MM.1S (cell line): Measurements from ENCODE around the gene OR10Z1.

Experiments
- DNase-seq: peaks from one replicate; pipeline ENCODE4 v3.0.0-alpha.2; 2015
- H2AFZ ChIP-seq: fragments of 300-600 bp; sonication (generic); 2 replicates; pipeline ENCODE4 v1.6.0; 2016; ENCODE audit warnings: antibody characterized with exemption, low read length
- H3F3A ChIP-seq: fragments of 300-600 bp; sonication (generic); 2 replicates; pipeline ENCODE4 v1.6.1; 2016; ENCODE audit warnings: mild to moderate bottlenecking, antibody characterized with exemption, low read length, moderate library complexity, mixed read lengths; ENCODE audit not compliant: insufficient read depth
- H3K27ac ChIP-seq: fragments of 300-600 bp; sonication (generic); 2 replicates; pipeline ENCODE4 v1.5.1; 2016; ENCODE audit warnings: mild to moderate bottlenecking, low read length
- H3K27me3 ChIP-seq: fragments of 300-600 bp; sonication (generic); replicated peaks from 2 replicates; pipeline ENCODE4 v1.6.0; 2016; ENCODE audit warnings: low read length; ENCODE audit not compliant: insufficient read depth
- H3K36me3 ChIP-seq: fragments of 300-600 bp; sonication (generic); replicated peaks from 2 replicates; pipeline ENCODE4 v1.6.1; 2016; ENCODE audit warnings: mild to moderate bottlenecking, low read length, mixed read lengths; ENCODE audit not compliant: insufficient read depth
- H3K4me1 ChIP-seq: fragments of 300-600 bp; sonication (generic); 2 replicates; pipeline ENCODE4 v1.6.1; 2016; ENCODE audit warnings: low read length, mixed read lengths
- H3K4me2 ChIP-seq: fragments of 300-600 bp; sonication (generic); 2 replicates; pipeline ENCODE4 v1.6.0; 2016; ENCODE audit warnings: low read depth, low read length
- H3K4me3 ChIP-seq: fragments of 300-600 bp; sonication (generic); 2 replicates; pipeline ENCODE4 v1.5.1; 2016; ENCODE audit warnings: low read length, mixed read lengths
- H3K79me2 ChIP-seq: fragments of 300-600 bp; sonication (generic); 2 replicates; pipeline ENCODE4 v1.6.1; 2016; ENCODE audit warnings: mixed run types, low read length, mixed read lengths
- H3K9ac ChIP-seq: fragments of 300-600 bp; sonication (generic); 2 replicates; pipeline ENCODE4 v1.6.1; 2016; ENCODE audit warnings: low read length, mixed read lengths
- H3K9me2 ChIP-seq: fragments of 300-600 bp; sonication (generic); replicated peaks from 2 replicates; pipeline ENCODE4 v1.6.1; 2016; ENCODE audit warnings: mild to moderate bottlenecking, low read length, mixed read lengths; ENCODE audit not compliant: insufficient read depth
- H3K9me3 ChIP-seq: fragments of 300-600 bp; sonication (generic); replicated peaks from 2 replicates; pipeline ENCODE4 v1.6.1; 2016; ENCODE audit warnings: mild to moderate bottlenecking, low read length, mixed read lengths; ENCODE audit not compliant: insufficient read depth
- H4K20me1 ChIP-seq: fragments of 300-600 bp; sonication (generic); 2 replicates; pipeline ENCODE4 v1.6.1; 2016; ENCODE audit warnings: mild to moderate bottlenecking, low read length, moderate library complexity, mixed read lengths; ENCODE audit not compliant: insufficient read depth
- EZH2 ChIP-seq: fragments of 300-600 bp; sonication (generic); optimal IDR thresholded peaks from 2 replicates; pipeline ENCODE3; 2017; ENCODE audit warnings: low read depth, mild to moderate bottlenecking, antibody characterized with exemption, low read length, mixed read lengths
- EZH2phosphoT487 ChIP-seq: fragments of 300-600 bp; sonication (generic); IDR thresholded peaks from 2 replicates; pipeline ENCODE4 v1.6.1; 2018; ENCODE audit warnings: antibody characterized with exemption, low read length
- TF ChIP-seq, protein P1 (sequence below): fragments of 300-600 bp; sonication (generic); IDR thresholded peaks from 2 replicates; pipeline ENCODE4 v1.5.1; 2016; ENCODE audit warnings: antibody characterized with exemption, low read length, mixed read lengths

Gene OR10Z1

DNA sequence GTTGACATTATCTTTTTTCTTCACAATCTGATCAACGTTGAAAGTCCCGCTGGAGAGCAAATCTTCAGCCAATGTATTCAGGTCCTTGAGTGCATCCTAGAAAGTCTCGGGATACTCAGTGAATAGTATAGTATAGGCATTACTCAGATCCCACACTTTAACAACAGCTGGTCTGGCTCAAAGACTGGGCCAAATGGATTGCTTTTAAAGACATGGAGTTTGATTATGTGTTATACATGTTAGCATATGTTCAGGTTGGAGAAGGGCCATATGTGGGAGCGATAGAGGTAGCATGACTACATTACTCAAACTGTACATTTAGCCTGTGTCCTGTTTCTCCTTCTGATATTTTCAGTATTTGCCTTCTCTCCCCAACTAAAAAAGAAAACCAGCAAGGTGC lies 33.1 kb downstream of the OR10Z1 start:
- Histone ChIP-seq H3K9me3 (no peaks in the 10 kb centered on the region), H4K20me1 (no peaks in the 10 kb centered on the region), H3K9ac (no peak overlapping the region), H3K9me2 (no peaks in the 10 kb centered on the region), H3K27ac (no peak overlapping the region), H3K4me2 (no peak overlapping the region), H3K4me1 (no peaks in the 10 kb centered on the region), H3K79me2 (no peaks in the 10 kb centered on the region), H3K36me3 (no peaks in the 10 kb centered on the region), H3F3A (no peaks in the 10 kb centered on the region), H3K4me3 (no peak overlapping the region), H3K27me3 (no peaks in the 10 kb centered on the region), H2AFZ (no peak overlapping the region)
- DNase-seq, result no peak
- TF ChIP-seq EZH2phosphoT487 (no peak), EZH2 (no peak)
- TF ChIP-seq, protein P1, sequence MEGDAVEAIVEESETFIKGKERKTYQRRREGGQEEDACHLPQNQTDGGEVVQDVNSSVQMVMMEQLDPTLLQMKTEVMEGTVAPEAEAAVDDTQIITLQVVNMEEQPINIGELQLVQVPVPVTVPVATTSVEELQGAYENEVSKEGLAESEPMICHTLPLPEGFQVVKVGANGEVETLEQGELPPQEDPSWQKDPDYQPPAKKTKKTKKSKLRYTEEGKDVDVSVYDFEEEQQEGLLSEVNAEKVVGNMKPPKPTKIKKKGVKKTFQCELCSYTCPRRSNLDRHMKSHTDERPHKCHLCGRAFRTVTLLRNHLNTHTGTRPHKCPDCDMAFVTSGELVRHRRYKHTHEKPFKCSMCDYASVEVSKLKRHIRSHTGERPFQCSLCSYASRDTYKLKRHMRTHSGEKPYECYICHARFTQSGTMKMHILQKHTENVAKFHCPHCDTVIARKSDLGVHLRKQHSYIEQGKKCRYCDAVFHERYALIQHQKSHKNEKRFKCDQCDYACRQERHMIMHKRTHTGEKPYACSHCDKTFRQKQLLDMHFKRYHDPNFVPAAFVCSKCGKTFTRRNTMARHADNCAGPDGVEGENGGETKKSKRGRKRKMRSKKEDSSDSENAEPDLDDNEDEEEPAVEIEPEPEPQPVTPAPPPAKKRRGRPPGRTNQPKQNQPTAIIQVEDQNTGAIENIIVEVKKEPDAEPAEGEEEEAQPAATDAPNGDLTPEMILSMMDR, result no peak

DNA sequence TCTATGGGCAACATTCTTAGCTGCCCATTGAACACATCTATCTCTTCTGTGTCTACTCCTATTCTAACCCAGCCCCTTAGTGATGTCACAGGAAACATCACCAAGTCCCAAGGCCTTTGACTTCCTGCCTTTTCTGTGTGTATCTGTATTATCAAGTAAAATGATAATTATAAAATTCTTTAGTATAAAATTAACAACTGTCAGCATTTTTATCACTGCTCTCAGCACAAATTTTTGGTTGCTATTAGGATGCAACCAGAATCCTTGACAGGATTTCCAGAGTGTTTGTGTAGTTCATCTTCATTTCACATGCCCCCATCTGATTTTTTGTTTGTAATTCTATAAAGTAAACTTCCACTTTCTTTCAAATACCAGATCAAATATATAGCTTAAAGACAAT lies 33.8 kb downstream of the OR10Z1 start:
- DNase-seq, result no peak
- Histone ChIP-seq H4K20me1 (no peaks in the 10 kb centered on the region), H3K9me2 (no peaks in the 10 kb centered on the region), H3K9ac (no peak overlapping the region), H3F3A (no peaks in the 10 kb centered on the region), H3K27me3 (no peaks in the 10 kb centered on the region), H3K36me3 (no peaks in the 10 kb centered on the region), H3K27ac (no peak overlapping the region), H3K9me3 (no peaks in the 10 kb centered on the region), H3K4me2 (no peak overlapping the region), H3K79me2 (no peaks in the 10 kb centered on the region), H3K4me3 (no peak overlapping the region), H3K4me1 (no peaks in the 10 kb centered on the region), H2AFZ (no peak overlapping the region)
- TF ChIP-seq, protein P1, result no peak
- TF ChIP-seq EZH2phosphoT487 (no peak), EZH2 (no peak)

DNA sequence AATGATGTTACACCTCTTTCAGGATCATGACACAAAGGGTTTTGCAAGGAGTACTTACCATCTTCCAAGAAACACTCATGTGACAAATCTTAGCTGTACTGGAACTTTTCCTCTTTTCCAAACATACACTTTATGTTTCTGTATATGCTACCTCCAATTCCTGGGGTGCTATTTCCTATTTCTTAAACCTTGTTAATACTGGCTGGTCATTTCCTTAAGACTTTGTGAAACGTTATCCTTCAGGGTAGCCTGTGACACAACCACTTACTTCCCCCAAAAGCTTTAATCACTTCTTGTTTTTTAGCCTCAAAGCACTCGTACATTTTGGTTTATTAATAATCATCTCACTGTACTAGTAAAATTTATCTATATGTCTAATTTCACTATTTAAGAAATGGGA lies 39.4 kb downstream of the OR10Z1 start:
- no peak overlapping the region for H2AFZ ChIP-seq
- H3K4me1 ChIP-seq, result peaks cover 15% of the 10 kb centered on the region
- H3F3A ChIP-seq, result no peaks in the 10 kb centered on the region
- H3K4me2 ChIP-seq, result no peak overlapping the region
- TF ChIP-seq, protein P1, result no peak
- TF ChIP-seq EZH2 (no peak), EZH2phosphoT487 (no peak)
- no peak for DNase-seq
- H3K9ac ChIP-seq, result no peak overlapping the region
- no peak overlapping the region for H3K4me3 ChIP-seq
- no peaks in the 10 kb centered on the region for H3K27me3 ChIP-seq
- no peaks in the 10 kb centered on the region for H3K9me2 ChIP-seq
- no peaks in the 10 kb centered on the region for H3K9me3 ChIP-seq
- H4K20me1 ChIP-seq, result no peaks in the 10 kb centered on the region
- H3K36me3 ChIP-seq, result no peaks in the 10 kb centered on the region
- no peak overlapping the region for H3K27ac ChIP-seq
- no peaks in the 10 kb centered on the region for H3K79me2 ChIP-seq
